ENCODE results near the gene EHD1.

- no peak for TF ChIP-seq CTCF (IDR thresholded peaks at IDR 0.05)
- no peak for TF ChIP-seq RAD21 (conservative IDR thresholded peaks at IDR 0.05 in 1 of 2, IDR thresholded peaks at IDR 0.05 in 1 of 2)
- no peak for TF ChIP-seq RFX5 (IDR thresholded peaks at IDR 0.05)
- TF ChIP-seq POLR2A (IDR thresholded peaks at IDR 0.05; ENCODE audit: low read length), result no peak
- TF ChIP-seq EP300 (IDR thresholded peaks at IDR 0.05), result no peak
- TF ChIP-seq MAFK (IDR thresholded peaks at IDR 0.05; ENCODE audit: partially characterized antibody), result no peak
- TF ChIP-seq PBX3 (IDR thresholded peaks at IDR 0.05), result no peak
- TF ChIP-seq POLR2AphosphoS2 (conservative IDR thresholded peaks at IDR 0.05; ENCODE audit: low read length), result no peak
- no peak for TF ChIP-seq MYC (IDR thresholded peaks at IDR 0.05; ENCODE audit: borderline replicate concordance, low read length)
- TF ChIP-seq PHF8 (IDR thresholded peaks at IDR 0.05; ENCODE audit: borderline replicate concordance, low read depth), result no peak
These were observed 34.8 kb upstream of the EHD1 start for GRCh38 chr11:64913171-64913727.

Data from A549 (cell line).